AG04450 (cell line): ENCODE data around the gene DYSF. TPM values are rescaled to one million over a fixed set of nuclear protein-coding genes. Genes with fewer than 3 reads are reported as not detected.

Experiments
- CTCF ChIA-PET: fragments of 300-600, 350-600 bp; formaldehyde crosslinking; extraction: SDS; loops from one replicate; lab custom pipeline; 2022; ENCODE audit warnings: antibody characterized with exemption, inconsistent platforms; lab: Charles Lee
- POLR2A ChIA-PET: fragments of 350-600 bp; formaldehyde crosslinking; extraction: SDS; loops from one replicate; lab custom pipeline; 2021; ENCODE audit warnings: antibody characterized with exemption, inconsistent platforms; lab: Yijun Ruan, JAX
- DNase-seq: peaks from one replicate; pipeline ENCODE4 v3.0.0-alpha.2; 2011; ENCODE audit warnings: low read depth, low spot score
- H3K27ac ChIP-seq: one replicate; pipeline ENCODE4 v1.5.1; 2012; ENCODE audit warnings: low read depth, low read length, control low read depth
- H3K27me3 ChIP-seq: one replicate; pipeline ENCODE4 v1.6.0; 2012; ENCODE audit warnings: low read length; ENCODE audit not compliant: control insufficient read depth, insufficient read depth
- H3K4me3 ChIP-seq: 2 replicates; pipeline ENCODE4 v1.5.1; 2011; ENCODE audit warnings: mild to moderate bottlenecking, low read depth, low read length, control low read depth
- H3K9me3 ChIP-seq: 2 replicates; pipeline ENCODE4 v1.5.1; 2012; ENCODE audit warnings: low read length; ENCODE audit not compliant: control insufficient read depth, insufficient read depth
- polyA plus RNA-seq: library from polyadenylated mRNA; depleted of rRNA; stranded (reverse); fragments of >200 nt; gene quantifications from 2 replicates; pipeline ENCODE4 v1.2.3, GENCODE V29; 2011
- TF ChIP-seq, protein P1 (sequence below): IDR thresholded peaks from 2 replicates; pipeline ENCODE4 v1.5.1; 2011; ENCODE audit warnings: low read depth, low read length, control low read depth, inconsistent platforms

Gene DYSF
- polyA plus RNA-seq, 1 experiment, result 0.07 TPM

DNA sequence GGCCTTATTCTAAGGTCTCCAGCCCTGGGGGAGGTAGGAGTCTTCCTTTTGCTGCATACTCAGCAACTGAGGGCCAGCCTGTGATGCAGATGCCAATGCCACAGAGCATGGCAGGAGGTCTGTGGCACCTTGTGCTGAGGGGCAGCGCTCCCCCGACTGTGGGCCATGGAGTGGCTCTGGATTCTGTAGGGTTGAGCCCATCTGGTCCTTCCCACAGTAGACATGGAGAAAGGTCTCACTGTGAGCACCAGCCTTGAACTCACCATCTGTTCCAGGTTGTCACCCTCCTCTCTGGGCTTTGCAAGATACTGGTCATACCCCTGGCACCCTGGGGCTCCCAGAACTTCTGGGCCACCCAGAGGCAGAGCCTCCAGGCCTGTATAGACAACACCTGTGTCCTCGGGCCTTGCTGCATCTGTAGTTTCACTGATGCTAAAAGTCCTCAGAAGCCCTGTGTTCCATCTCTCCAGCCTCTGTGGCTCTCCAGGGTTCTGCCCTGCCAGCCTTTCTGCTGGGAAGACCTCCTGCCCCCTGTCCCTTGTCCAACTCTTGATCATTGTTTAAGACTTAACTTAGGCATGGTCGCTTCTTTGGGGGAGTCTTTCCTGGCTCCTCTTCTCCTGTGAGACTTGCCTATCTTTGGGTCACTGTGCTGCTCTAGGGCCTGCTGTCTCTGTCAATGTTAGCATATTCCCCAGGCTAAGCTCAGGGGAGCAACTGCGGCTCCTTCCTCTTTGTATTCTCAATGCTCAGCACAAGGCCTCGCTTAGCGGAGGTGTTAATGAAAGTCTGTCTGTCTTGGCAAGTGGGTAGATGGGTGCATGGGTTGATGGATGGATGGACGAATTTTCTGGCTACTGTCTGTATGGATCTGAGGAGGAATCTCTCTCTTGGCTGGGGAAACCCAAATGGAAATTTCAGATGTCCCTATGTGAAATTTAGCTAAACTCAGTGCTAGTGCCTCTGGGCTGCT is 160.9 kb downstream of the DYSF start:
- TF ChIP-seq, protein P1, sequence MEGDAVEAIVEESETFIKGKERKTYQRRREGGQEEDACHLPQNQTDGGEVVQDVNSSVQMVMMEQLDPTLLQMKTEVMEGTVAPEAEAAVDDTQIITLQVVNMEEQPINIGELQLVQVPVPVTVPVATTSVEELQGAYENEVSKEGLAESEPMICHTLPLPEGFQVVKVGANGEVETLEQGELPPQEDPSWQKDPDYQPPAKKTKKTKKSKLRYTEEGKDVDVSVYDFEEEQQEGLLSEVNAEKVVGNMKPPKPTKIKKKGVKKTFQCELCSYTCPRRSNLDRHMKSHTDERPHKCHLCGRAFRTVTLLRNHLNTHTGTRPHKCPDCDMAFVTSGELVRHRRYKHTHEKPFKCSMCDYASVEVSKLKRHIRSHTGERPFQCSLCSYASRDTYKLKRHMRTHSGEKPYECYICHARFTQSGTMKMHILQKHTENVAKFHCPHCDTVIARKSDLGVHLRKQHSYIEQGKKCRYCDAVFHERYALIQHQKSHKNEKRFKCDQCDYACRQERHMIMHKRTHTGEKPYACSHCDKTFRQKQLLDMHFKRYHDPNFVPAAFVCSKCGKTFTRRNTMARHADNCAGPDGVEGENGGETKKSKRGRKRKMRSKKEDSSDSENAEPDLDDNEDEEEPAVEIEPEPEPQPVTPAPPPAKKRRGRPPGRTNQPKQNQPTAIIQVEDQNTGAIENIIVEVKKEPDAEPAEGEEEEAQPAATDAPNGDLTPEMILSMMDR, result no peak
- POLR2A ChIA-PET, result no interaction called here

DNA sequence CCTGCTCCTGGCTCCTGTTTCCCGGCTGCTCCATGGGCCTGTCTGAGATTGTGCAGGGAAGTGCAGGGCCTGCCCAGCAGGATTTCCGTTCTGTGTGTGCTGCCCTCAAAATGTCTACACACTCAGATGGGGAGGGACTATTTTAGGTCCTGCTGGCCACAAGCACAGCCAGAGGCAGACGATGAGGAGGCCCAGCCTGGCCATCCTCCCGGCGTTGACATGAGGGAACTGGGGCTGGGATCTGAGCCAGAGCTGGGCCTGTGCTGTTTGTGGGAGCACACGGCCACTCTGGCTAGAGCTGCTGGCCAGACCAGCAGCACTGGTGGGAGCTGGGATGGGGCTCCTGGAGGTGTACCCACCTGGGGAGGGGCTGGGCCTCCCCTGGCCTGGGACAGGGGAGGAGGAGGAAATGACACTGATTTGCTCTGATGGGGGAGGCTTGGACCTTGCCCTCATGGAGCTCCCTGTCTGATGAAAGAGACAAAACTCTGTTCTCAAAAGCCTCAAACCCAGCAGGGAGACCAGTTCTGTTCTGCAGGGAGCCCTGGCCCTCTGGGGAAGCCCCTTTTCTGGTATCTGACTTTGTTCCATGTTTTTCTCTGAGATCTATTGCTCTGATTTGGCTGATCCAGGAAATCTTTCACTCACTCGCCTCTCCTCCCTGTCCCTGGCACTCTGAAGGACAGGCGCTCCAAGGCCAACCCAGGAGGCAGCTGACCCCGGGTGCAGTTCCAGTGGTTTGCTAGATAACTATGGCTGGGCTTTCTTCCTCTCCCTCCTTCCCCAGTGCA is 161.8 kb downstream of the DYSF start:
- TF ChIP-seq, protein P1, result no peak
- H3K27ac ChIP-seq, result no peak overlapping the region
- POLR2A ChIA-PET, result no interaction called here
- no peak for DNase-seq
- CTCF ChIA-PET, result no interaction called here
- H3K27me3 ChIP-seq, result peaks cover 14% of the 10 kb centered on the region
- no peak overlapping the region for H3K4me3 ChIP-seq
- no peaks in the 10 kb centered on the region; the same call in 1 of the 2 replicates for H3K9me3 ChIP-seq

More for the DNA sequence above, 160.9 kb downstream of the DYSF start:
- Histone ChIP-seq H3K27ac (no peak overlapping the region), H3K27me3 (peaks cover 13% of the 10 kb centered on the region), H3K4me3 (no peak overlapping the region), H3K9me3 (no peaks in the 10 kb centered on the region; the same call in 1 of the 2 replicates)
- DNase-seq, result no peak
- CTCF ChIA-PET, result no interaction called here

DNA sequence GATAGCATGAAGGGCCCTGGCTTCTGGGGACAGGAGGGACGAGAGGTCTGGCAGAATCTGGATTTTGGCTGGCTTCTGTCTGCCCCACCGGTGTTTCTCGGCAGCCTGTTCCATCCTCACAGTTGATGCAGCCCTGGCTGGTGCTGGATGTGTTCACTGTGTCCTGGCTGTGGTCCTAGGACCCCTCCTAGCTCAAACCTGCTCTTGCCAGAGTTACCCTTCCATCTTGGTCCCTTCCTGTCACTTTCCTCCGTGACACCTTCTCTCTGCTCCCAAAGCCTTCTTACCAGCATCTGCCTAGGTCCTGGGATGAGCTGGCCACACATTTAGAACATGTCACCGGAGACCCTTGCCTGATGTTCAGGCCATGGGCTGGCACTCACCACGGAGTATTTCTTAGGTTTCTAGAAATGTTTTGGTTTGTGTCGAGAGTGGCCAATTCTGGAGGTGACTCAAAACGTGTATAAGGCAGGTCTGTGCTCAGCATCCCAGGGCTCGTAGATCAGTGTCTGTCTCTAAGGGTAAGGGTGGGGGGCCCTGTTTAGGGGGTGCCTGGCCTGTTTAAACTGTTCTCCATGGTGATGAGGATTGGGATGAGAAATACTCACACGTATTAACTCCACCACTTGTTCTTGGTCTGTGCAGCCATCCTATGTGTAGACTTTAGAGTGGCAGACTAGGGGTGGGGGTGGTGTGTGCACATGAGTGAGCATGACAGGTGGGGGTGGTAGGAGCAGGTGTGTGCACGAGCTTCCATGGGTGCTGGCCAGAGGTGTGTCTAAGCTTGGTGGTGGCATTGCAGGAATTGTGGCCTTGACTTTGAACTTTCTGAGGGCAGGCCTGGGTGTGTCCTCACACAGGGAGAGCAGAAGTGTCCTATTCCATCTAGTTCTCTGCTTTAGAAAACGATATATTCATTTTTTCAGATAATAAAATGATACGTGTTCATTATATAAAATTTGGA is 162.7 kb downstream of the DYSF start:
- POLR2A ChIA-PET, result no interaction called here
- DNase-seq, result no peak
- CTCF ChIA-PET, result no interaction called here
- Histone ChIP-seq H3K4me3 (no peak overlapping the region), H3K27ac (no peak overlapping the region), H3K27me3 (peaks cover 16% of the 10 kb centered on the region), H3K9me3 (no peaks in the 10 kb centered on the region; the same call in 1 of the 2 replicates)
- TF ChIP-seq, protein P1, result no peak

DNA sequence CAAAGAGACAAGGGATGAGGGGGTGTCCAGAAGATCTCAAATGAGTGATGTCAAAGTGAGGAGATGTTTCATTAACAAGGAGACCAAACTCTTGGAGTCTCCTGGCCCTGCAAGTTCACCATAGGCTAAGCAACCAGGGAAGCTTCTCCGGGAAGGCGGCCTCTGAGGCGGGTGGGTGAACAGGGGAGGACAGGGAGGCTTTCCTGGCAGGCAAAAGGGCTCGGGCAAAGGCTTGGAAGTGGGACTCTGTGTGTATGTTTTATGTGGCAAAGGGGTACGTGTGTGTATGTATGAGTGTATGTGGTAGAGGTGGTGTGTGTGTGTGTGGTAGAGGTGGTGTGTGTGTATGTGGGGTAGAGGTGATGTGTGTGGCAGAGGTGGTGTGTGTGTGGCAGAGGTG is 163.9 kb downstream of the DYSF start:
- ChIA-PET CTCF (interaction anchor here (0.6 kb wide), 1 partner anchor 521 kb away, joined by 3 read pairs; no protein-coding TSS in a partner anchor), POLR2A (no interaction called here)

More for the DNA sequence above, 163.9 kb downstream of the DYSF start:
- no peaks in the 10 kb centered on the region; the same call in 1 of the 2 replicates for H3K9me3 ChIP-seq
- no peak for DNase-seq
- H3K27ac ChIP-seq, result no peak overlapping the region
- no peak overlapping the region for H3K4me3 ChIP-seq
- TF ChIP-seq, protein P1, result no peak
- H3K27me3 ChIP-seq, result peaks cover 14% of the 10 kb centered on the region
